ENCODE data around the gene PKDCC. TPM values are rescaled to one million over a fixed set of nuclear protein-coding genes. Genes with fewer than 3 reads are reported as not detected.

The PKDCC gene
- polyA plus RNA-seq, 1 donor (not counting 4 experiments of a cell fraction or from before 2014, with no cell fraction given) = not detected

DNA sequence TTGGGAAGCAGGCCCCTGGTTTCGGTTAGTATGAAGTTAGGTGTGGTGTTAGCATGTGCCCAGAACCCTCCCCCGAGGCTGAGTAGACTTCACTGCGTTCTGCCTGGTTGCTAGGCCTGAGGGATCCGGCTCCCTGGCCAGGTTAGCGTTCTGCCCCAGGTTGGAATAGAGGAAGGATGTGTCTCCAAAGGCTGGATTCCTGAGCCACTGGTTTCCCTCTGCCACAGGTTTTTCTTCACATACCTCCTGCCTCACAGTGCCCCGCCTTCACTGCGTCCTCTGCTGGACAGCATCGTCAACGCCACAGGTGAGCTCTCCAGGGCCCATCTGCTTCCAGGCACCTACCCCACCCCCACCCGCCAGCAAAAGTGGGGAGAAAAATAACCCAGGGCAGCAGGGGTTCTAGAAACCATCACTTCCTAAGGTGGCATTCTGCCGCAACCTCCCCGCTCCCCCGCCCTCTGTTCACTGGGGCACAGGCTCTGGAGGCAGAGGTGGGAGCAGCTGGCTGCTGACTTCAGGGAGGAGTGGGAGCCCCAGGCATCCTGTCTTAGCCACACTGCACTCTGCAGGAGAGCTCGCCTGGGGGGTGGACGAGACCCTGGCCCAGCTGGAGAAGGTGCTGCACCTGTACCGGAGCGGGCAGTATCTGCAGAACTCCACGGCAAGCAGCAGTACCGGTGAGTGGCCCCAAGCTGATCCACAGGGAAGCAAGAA is 7.1 kb downstream of the PKDCC start:
- no peaks in the 10 kb centered on the region for H3K9me1 ChIP-seq (ENCODE audit: control insufficient read depth, extremely low read depth, insufficient read depth, low read length)
- no peak for DNase-seq (ENCODE audit: low read depth, low spot score)
- no peaks in the 10 kb centered on the region for H3K9me3 ChIP-seq (ENCODE audit: control insufficient read depth, low read depth, low read length)
- H2AFZ ChIP-seq (ENCODE audit: control insufficient read depth, low read length) = no peak overlapping the region
- H3K27me3 ChIP-seq (ENCODE audit: control insufficient read depth, extremely low read depth, insufficient read depth, low read length) = peaks cover 10% of the 10 kb centered on the region
- no peak overlapping the region for H3K9ac ChIP-seq (ENCODE audit: control insufficient read depth, extremely low read depth, insufficient read depth, low read length)
- no peak overlapping the region for H3K27ac ChIP-seq (ENCODE audit: control insufficient read depth, insufficient read depth, low read length)
- TF ChIP-seq, protein P1, sequence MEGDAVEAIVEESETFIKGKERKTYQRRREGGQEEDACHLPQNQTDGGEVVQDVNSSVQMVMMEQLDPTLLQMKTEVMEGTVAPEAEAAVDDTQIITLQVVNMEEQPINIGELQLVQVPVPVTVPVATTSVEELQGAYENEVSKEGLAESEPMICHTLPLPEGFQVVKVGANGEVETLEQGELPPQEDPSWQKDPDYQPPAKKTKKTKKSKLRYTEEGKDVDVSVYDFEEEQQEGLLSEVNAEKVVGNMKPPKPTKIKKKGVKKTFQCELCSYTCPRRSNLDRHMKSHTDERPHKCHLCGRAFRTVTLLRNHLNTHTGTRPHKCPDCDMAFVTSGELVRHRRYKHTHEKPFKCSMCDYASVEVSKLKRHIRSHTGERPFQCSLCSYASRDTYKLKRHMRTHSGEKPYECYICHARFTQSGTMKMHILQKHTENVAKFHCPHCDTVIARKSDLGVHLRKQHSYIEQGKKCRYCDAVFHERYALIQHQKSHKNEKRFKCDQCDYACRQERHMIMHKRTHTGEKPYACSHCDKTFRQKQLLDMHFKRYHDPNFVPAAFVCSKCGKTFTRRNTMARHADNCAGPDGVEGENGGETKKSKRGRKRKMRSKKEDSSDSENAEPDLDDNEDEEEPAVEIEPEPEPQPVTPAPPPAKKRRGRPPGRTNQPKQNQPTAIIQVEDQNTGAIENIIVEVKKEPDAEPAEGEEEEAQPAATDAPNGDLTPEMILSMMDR (optimal IDR thresholded peaks at IDR 0.05 in 1 of 3, IDR thresholded peaks at IDR 0.05 in 1 of 3, conservative IDR thresholded peaks at IDR 0.05 in 1 of 3; ENCODE audit: extremely low read depth in 1 of 3, insufficient read depth in 2 of 3, low read length in 3 of 3) = peak in 1 of 3 experiments; percentile 7
- no peak for TF ChIP-seq EZH2 (IDR thresholded peaks at IDR 0.05; ENCODE audit: low read length)
- dilution Hi-C loops (cut with MboI; ENCODE audit: extremely low pct_ligation_motif_present, low sequenced_read_pairs) = no loop called here
- no peaks in the 10 kb centered on the region for H3K79me2 ChIP-seq (ENCODE audit: control insufficient read depth, insufficient read depth, low read length)
- no peaks in the 10 kb centered on the region for H4K20me1 ChIP-seq (ENCODE audit: control insufficient read depth, extremely low read depth, insufficient read depth, low read length)
- H3K4me3 ChIP-seq (ENCODE audit: control insufficient read depth in 2 of 3, extremely low read depth in 1 of 3, insufficient read depth in 2 of 3, low read depth in 1 of 3, low read length in 3 of 3) = no peak overlapping the region
- H3K36me3 ChIP-seq (ENCODE audit: control insufficient read depth in 2 of 2, extremely low read depth in 1 of 2, insufficient read depth in 2 of 2, low read length in 2 of 2) = no peaks in the 10 kb centered on the region
- FAIRE-seq = no peak
- H3K4me1 ChIP-seq (ENCODE audit: control insufficient read depth, extremely low read depth, insufficient read depth, low read length) = no peaks in the 10 kb centered on the region
- no peak overlapping the region for H3K4me2 ChIP-seq (ENCODE audit: control insufficient read depth, extremely low read depth, insufficient read depth, low read depth, low read length)

DNA sequence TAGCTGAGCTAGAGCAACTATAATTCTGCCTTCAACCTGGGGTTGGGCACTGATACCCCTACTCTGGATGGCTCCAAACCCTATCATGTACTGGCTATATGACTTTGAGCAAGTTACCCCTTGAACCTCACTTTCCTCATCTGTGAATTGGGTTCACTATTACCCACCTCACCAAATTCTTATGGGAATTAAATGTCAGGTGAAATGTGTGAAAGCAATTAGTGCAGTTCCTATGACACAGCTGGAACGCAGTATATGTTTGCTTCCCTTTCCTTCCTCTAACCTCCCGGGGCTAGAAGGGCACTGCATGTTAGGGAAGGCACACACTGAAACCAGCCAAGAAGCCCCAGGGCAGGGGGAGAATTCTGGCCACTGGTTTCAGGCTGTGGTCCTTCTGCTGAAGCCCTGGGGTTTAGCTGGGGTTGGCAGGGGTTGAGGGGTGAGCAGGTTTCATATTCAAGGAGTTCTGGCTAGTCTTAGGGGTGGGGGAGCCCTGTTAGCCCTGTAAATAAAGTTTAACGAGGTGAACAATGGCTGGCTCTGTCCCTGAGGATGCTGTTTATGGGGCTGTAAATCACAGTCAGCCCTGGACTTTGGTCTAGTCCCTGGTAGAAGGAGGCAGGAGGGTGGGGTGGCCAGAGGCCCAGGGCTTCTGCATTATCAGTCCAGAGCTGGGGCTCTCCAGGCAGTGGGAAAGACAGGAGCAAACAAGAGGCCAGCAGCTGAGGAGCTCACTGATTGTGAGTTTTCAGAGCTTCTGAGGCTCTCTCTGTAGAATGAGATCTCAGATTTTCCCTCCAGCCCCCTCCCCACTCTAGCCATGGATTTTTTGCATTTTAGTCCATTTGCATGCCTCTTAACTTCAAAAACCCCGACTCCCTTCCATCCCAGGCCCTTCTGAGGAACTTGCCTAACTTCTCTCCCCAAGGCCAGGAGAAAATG is 8.0 kb downstream of the PKDCC start:
- Histone ChIP-seq H3K79me2 (ENCODE audit: control insufficient read depth, insufficient read depth, low read length) (no peaks in the 10 kb centered on the region), H4K20me1 (ENCODE audit: control insufficient read depth, extremely low read depth, insufficient read depth, low read length) (no peaks in the 10 kb centered on the region), H3K4me3 (ENCODE audit: control insufficient read depth in 2 of 3, extremely low read depth in 1 of 3, insufficient read depth in 2 of 3, low read depth in 1 of 3, low read length in 3 of 3) (no peak overlapping the region), H3K27me3 (ENCODE audit: control insufficient read depth, extremely low read depth, insufficient read depth, low read length) (no peaks in the 10 kb centered on the region), H3K9me1 (ENCODE audit: control insufficient read depth, extremely low read depth, insufficient read depth, low read length) (no peaks in the 10 kb centered on the region), H2AFZ (ENCODE audit: control insufficient read depth, low read length) (no peak overlapping the region), H3K36me3 (ENCODE audit: control insufficient read depth in 2 of 2, extremely low read depth in 1 of 2, insufficient read depth in 2 of 2, low read length in 2 of 2) (no peaks in the 10 kb centered on the region), H3K4me1 (ENCODE audit: control insufficient read depth, extremely low read depth, insufficient read depth, low read length) (no peaks in the 10 kb centered on the region), H3K9me3 (ENCODE audit: control insufficient read depth, low read depth, low read length) (no peaks in the 10 kb centered on the region), H3K9ac (ENCODE audit: control insufficient read depth, extremely low read depth, insufficient read depth, low read length) (no peak overlapping the region), H3K27ac (ENCODE audit: control insufficient read depth, insufficient read depth, low read length) (no peak overlapping the region), H3K4me2 (ENCODE audit: control insufficient read depth, extremely low read depth, insufficient read depth, low read depth, low read length) (no peak overlapping the region)
- DNase-seq (ENCODE audit: low read depth, low spot score) = no peak
- dilution Hi-C loops (cut with MboI; ENCODE audit: extremely low pct_ligation_motif_present, low sequenced_read_pairs) = no loop called here
- no peak for FAIRE-seq
- TF ChIP-seq EZH2 (IDR thresholded peaks at IDR 0.05; ENCODE audit: low read length) = no peak

Data from keratinocyte (primary cell).